T-helper 2 cell (primary cell): Measurements from ENCODE around the gene METRNL.
"Not testable (repeated sequence)": the region's sequence is repeated elsewhere in the genome, so short reads cannot be mapped to it uniquely, and the experiment has no call there.

Experiments
- DNase-seq, 5 experiments: peaks; one replicate each; pipeline versions ENCODE4 v3.0.0 to v3.0.0-alpha.2; 2012 to 2022
- total RNA-seq, 2 donors: gene quantifications; one replicate each; lab custom pipeline; 2026; lab: John Stamatoyannopoulos, UW

METRNL gene
- 5.1 to 14.7 reads per million in 2 donors for total RNA-seq

GRCh38 chr17:83079352-83079747 is at the start of gene METRNL:
TSS of gene METRNL (plus strand) at chr17:83079609. CDS start at chr17:83079816, 207 bp downstream.
- peak in 4 of 5 experiments; percentile 19 to 53 (median 38) for DNase-seq

GRCh38 chr17:83030432-83030831 is 49.0 kb upstream of the METRNL start:
- DNase-seq: no peak

- DNase-seq: no peak
Measured at GRCh38 chr17:83031321-83031945, 48.0 kb upstream of the METRNL start.

- not testable (repeated sequence) for DNase-seq
Measured at GRCh38 chr17:83031946-83032451, 47.4 kb upstream of the METRNL start.

- no peak for DNase-seq
Measured at GRCh38 chr17:83032781-83033180, 46.6 kb upstream of the METRNL start.

- DNase-seq: no peak
Measured at GRCh38 chr17:83034525-83034924, 44.9 kb upstream of the METRNL start.

- no peak for DNase-seq
Measured at GRCh38 chr17:83035722-83036121, 43.7 kb upstream of the METRNL start.

GRCh38 chr17:83036193-83036592 is 43.2 kb upstream of the METRNL start:
- DNase-seq: no peak

- DNase-seq: no peak
Measured at GRCh38 chr17:83036666-83037065, 42.7 kb upstream of the METRNL start.

GRCh38 chr17:83037084-83037873 is 42.1 kb upstream of the METRNL start:
- no peak for DNase-seq

- DNase-seq: no peak
Measured at GRCh38 chr17:83037874-83038165, 41.6 kb upstream of the METRNL start.

GRCh38 chr17:83038983-83039382 is 40.4 kb upstream of the METRNL start:
- DNase-seq: not testable (repeated sequence)

GRCh38 chr17:83041305-83041704 is 38.1 kb upstream of the METRNL start:
- no peak for DNase-seq

GRCh38 chr17:83042522-83043158 is 36.8 kb upstream of the METRNL start:
- DNase-seq: no peak

GRCh38 chr17:83044479-83044878 is 34.9 kb upstream of the METRNL start:
- DNase-seq: not testable (repeated sequence)

- DNase-seq: no peak
Measured at GRCh38 chr17:83046448-83047181, 32.8 kb upstream of the METRNL start.

GRCh38 chr17:83047182-83047478 is 32.3 kb upstream of the METRNL start:
- no peak for DNase-seq

GRCh38 chr17:83047818-83048475 is 31.5 kb upstream of the METRNL start:
- DNase-seq: not testable (repeated sequence)

- no peak for DNase-seq
Measured at GRCh38 chr17:83050651-83051395, 28.6 kb upstream of the METRNL start.

GRCh38 chr17:83051396-83052240 is 27.8 kb upstream of the METRNL start:
- DNase-seq: peak; percentile 95 to 99 (median 98)

GRCh38 chr17:83052241-83052564 is 27.2 kb upstream of the METRNL start:
- DNase-seq: no peak
